ENCODE results near the gene GLDN. TPM values are rescaled to one million over a fixed set of nuclear protein-coding genes. Genes with fewer than 3 reads are reported as not detected.

GLDN gene
- 5.1 TPM for total RNA-seq

GRCh38 chr15:51341366-51342226 is at the start of gene GLDN:
Gene GLDN, plus strand, starts transcription at chr15:51341655. Its CDS starts 30 bp downstream, at chr15:51341685.
- no peak for DNase-seq (ENCODE audit: low spot score)

- DNase-seq (ENCODE audit: low spot score), result no peak
These were observed 42.8 kb upstream of the GLDN start for GRCh38 chr15:51298620-51299019.

- DNase-seq (ENCODE audit: low spot score), result no peak
These were observed 42.1 kb upstream of the GLDN start for GRCh38 chr15:51299187-51300015.

GRCh38 chr15:51302480-51302879 is 39.0 kb upstream of the GLDN start:
- DNase-seq (ENCODE audit: low spot score), result no peak

- DNase-seq (ENCODE audit: low spot score), result no peak
These were observed 37.9 kb upstream of the GLDN start for GRCh38 chr15:51303462-51303980.

- DNase-seq (ENCODE audit: low spot score), result no peak
These were observed 34.1 kb upstream of the GLDN start for GRCh38 chr15:51307325-51307724.

GRCh38 chr15:51307811-51308210 is 33.6 kb upstream of the GLDN start:
- no peak for DNase-seq (ENCODE audit: low spot score)

GRCh38 chr15:51310064-51310463 is 31.4 kb upstream of the GLDN start:
- DNase-seq (ENCODE audit: low spot score), result no peak

- DNase-seq (ENCODE audit: low spot score), result no peak
These were observed 29.9 kb upstream of the GLDN start for GRCh38 chr15:51311510-51311909.

GRCh38 chr15:51312166-51313073 is 29.0 kb upstream of the GLDN start:
- no peak for DNase-seq (ENCODE audit: low spot score)

GRCh38 chr15:51313074-51313393 is 28.4 kb upstream of the GLDN start:
- DNase-seq (ENCODE audit: low spot score), result no peak

- no peak for DNase-seq (ENCODE audit: low spot score)
These were observed 27.7 kb upstream of the GLDN start for GRCh38 chr15:51313644-51314280.

- DNase-seq (ENCODE audit: low spot score), result no peak
These were observed 26.8 kb upstream of the GLDN start for GRCh38 chr15:51314391-51315337.

- no peak for DNase-seq (ENCODE audit: low spot score)
These were observed 25.7 kb upstream of the GLDN start for GRCh38 chr15:51315726-51316125.

- no peak for DNase-seq (ENCODE audit: low spot score)
These were observed 24.8 kb upstream of the GLDN start for GRCh38 chr15:51316636-51317035.

GRCh38 chr15:51318382-51319150 is 22.9 kb upstream of the GLDN start:
- no peak for DNase-seq (ENCODE audit: low spot score)

GRCh38 chr15:51319539-51319938 is 21.9 kb upstream of the GLDN start:
- no peak for DNase-seq (ENCODE audit: low spot score)

GRCh38 chr15:51320843-51321242 is 20.6 kb upstream of the GLDN start:
- DNase-seq (ENCODE audit: low spot score), result no peak

GRCh38 chr15:51321316-51321715 is 20.1 kb upstream of the GLDN start:
- no peak for DNase-seq (ENCODE audit: low spot score)
